IPS DF 19.7 (cell line): Measurements from ENCODE around the gene WNK3.

Experiments
- DNase-seq: peaks from one replicate; pipeline ENCODE4 v3.0.0-alpha.2; 2013; ENCODE audit warnings: low read depth, low spot score

WNK3 gene

GRCh38 chrX:54171091-54171490 is 186.8 kb downstream of the WNK3 start:
- no peak for DNase-seq

GRCh38 chrX:54166915-54167314 is 190.9 kb downstream of the WNK3 start:
- DNase-seq, result no peak

DNA sequence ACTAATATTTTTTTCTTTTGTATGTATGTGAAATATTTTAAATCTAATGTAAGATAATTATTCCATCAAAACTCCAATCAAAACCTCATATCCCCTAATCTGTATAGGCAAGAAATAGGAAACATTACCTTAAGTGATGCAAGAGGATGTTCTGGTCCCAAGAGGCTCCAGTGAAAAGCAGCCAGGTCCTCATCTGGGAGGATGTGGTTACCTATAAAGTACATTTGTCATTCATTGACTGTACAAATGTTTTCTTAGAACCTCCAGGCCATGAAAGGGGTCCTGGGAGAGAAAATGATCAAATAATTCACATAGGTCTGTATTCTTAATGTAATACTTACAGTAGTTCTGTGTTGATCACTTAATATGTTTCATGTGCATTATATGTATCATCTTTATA is 200.3 kb downstream of the WNK3 start:
- no peak for DNase-seq
